A673 (cell line): ENCODE results near the gene KLHDC9. TPM values are rescaled to one million over a fixed set of nuclear protein-coding genes. Genes with fewer than 3 reads are reported as not detected.

ENCODE experiments used
- BruUV-seq: library from RNA; stranded (reverse); fragments of 400-500 nt; replicated peaks from 2 replicates; lab custom pipeline; 2021; lab: Mats Ljungman, UMichigan
- CTCF ChIA-PET: fragments of 300-600 bp; sonication (Branson Sonifier 250); formaldehyde crosslinking; loops from one replicate; lab custom pipeline; 2022; ENCODE audit warnings: antibody characterized with exemption; lab: Charles Lee
- POLR2A ChIA-PET: fragments of 300-600 bp; sonication (Branson Sonifier 250); formaldehyde crosslinking; loops from one replicate; lab custom pipeline; 2022; ENCODE audit warnings: antibody characterized with exemption; ENCODE audit not compliant: low non-redundant PET; lab: Charles Lee
- DNase-seq: peaks from one replicate; pipeline ENCODE4 v3.0.0-alpha.2; 2015; ENCODE audit warnings: low spot score
- H3K27ac ChIP-seq: fragments of 200-600 bp; sonication (generic); 2 replicates; pipeline ENCODE4 v1.5.1; 2016; ENCODE audit warnings: mixed run types, low read depth, mild to moderate bottlenecking, mixed read lengths, antibody characterized with exemption, low read length; ENCODE audit not compliant: poor library complexity, severe bottlenecking
- H3K27me3 ChIP-seq: fragments of 200-600 bp; sonication (generic); replicated peaks from 2 replicates; pipeline ENCODE4 v1.6.1; 2017; ENCODE audit warnings: mixed run types, low read depth, mild to moderate bottlenecking, mixed read lengths, antibody characterized with exemption, low read length; ENCODE audit not compliant: insufficient read depth, poor library complexity
- H3K36me3 ChIP-seq: fragments of 200-600 bp; sonication (generic); 2 replicates; pipeline ENCODE4 v1.6.1; 2016; ENCODE audit warnings: mixed run types, mild to moderate bottlenecking, mixed read lengths, antibody characterized with exemption, low read length; ENCODE audit not compliant: insufficient read depth, poor library complexity, severe bottlenecking
- H3K4me1 ChIP-seq: fragments of 200-600 bp; sonication (generic); 2 replicates; pipeline ENCODE4 v1.6.1; 2017; ENCODE audit warnings: mixed run types, mild to moderate bottlenecking, mixed read lengths, antibody characterized with exemption, low read length; ENCODE audit not compliant: insufficient read depth, poor library complexity, severe bottlenecking
- H3K4me3 ChIP-seq: fragments of 200-600 bp; sonication (generic); 2 replicates; pipeline ENCODE4 v1.5.1; 2016; ENCODE audit warnings: low read depth, mixed run types, mild to moderate bottlenecking, mixed read lengths, low read length; ENCODE audit not compliant: poor library complexity, severe bottlenecking
- H3K9me3 ChIP-seq: fragments of 200-600 bp; sonication (generic); 2 replicates; pipeline ENCODE4 v1.6.1; 2016; ENCODE audit warnings: mixed run types, low read depth, mild to moderate bottlenecking, mixed read lengths, antibody characterized with exemption, low read length; ENCODE audit not compliant: poor library complexity, severe bottlenecking
- EZH2 ChIP-seq: fragments of 200-600 bp; sonication (generic); IDR thresholded peaks from 2 replicates; pipeline ENCODE4 v1.6.1; 2017; ENCODE audit warnings: borderline replicate concordance, low read depth, mild to moderate bottlenecking, mixed read lengths, antibody characterized with exemption, low read length; ENCODE audit not compliant: poor library complexity, severe bottlenecking
- intact Hi-C: fragments of 100-400 bp; cut with micrococcal nuclease; formaldehyde crosslinking; loops from one replicate; pipeline ENCODE4 v1.10.0; 2022; ENCODE audit not compliant: unreplicated experiment
- total RNA-seq: library from RNA; stranded (reverse); gene quantifications from 2 replicates; pipeline ENCODE4 v1.2.3, GENCODE V29; 2021
- TF ChIP-seq, protein P1 (sequence below): fragments of 300-800, 200-600 bp; sonication (generic); conservative IDR thresholded peaks from 2 replicates; pipeline ENCODE4 v1.5.1; 2017; ENCODE audit warnings: low read depth, mild to moderate bottlenecking, antibody characterized with exemption, low read length, moderate library complexity, mixed read lengths

KLHDC9 gene
- total RNA-seq, 1 experiment from 2014 or later: 1.7 TPM

DNA sequence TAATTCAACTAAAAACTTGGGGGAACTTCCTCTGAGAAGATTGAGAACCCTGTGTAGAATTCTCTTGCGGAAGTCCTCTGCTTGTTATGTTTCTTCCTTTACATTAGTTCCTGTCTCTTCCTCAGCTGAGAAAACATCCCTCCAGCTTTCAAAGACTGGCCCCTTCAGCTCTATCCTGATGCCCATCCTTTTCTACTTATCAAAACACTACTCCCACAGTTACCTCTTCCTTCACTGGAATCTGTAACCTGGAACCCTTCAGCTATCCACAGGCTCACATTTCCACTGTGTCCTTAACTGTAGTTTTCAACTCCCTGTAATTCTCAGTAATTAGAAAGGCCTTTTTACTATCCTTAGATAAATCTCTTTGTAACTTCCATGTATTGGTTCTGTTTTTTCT, 40.3 kb downstream of the KLHDC9 start:
- Histone ChIP-seq H3K27ac (no peak overlapping the region), H3K36me3 (no peaks in the 10 kb centered on the region), H3K9me3 (no peaks in the 10 kb centered on the region), H3K4me1 (peaks cover 4% of the 10 kb centered on the region), H3K4me3 (no peak overlapping the region), H3K27me3 (no peaks in the 10 kb centered on the region)
- CTCF ChIA-PET: no interaction called here
- intact Hi-C loops: loop anchor here (2.0 kb wide), 1 partner anchor 142 kb away; no protein-coding TSS in a partner anchor
- BruUV-seq: no TSS peak
- POLR2A ChIA-PET: no interaction called here
- no peak for DNase-seq
- TF ChIP-seq EZH2: no peak
- TF ChIP-seq, protein P1, sequence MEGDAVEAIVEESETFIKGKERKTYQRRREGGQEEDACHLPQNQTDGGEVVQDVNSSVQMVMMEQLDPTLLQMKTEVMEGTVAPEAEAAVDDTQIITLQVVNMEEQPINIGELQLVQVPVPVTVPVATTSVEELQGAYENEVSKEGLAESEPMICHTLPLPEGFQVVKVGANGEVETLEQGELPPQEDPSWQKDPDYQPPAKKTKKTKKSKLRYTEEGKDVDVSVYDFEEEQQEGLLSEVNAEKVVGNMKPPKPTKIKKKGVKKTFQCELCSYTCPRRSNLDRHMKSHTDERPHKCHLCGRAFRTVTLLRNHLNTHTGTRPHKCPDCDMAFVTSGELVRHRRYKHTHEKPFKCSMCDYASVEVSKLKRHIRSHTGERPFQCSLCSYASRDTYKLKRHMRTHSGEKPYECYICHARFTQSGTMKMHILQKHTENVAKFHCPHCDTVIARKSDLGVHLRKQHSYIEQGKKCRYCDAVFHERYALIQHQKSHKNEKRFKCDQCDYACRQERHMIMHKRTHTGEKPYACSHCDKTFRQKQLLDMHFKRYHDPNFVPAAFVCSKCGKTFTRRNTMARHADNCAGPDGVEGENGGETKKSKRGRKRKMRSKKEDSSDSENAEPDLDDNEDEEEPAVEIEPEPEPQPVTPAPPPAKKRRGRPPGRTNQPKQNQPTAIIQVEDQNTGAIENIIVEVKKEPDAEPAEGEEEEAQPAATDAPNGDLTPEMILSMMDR: no peak

- Histone ChIP-seq H3K27me3 (no peaks in the 10 kb centered on the region), H3K4me3 (no peak overlapping the region), H3K27ac (no peak overlapping the region), H3K9me3 (no peaks in the 10 kb centered on the region), H3K36me3 (no peaks in the 10 kb centered on the region), H3K4me1 (no peaks in the 10 kb centered on the region)
- intact Hi-C loops: loop anchor here (2.0 to 5.0 kb wide), 2 partner anchors 143 to 412 kb away; no protein-coding TSS in a partner anchor
- TF ChIP-seq, protein P1: peak; percentile 67
- no peak for TF ChIP-seq EZH2
- no TSS peak for BruUV-seq
- DNase-seq: peak; percentile 69
- POLR2A ChIA-PET: no interaction called here
- CTCF ChIA-PET: interaction anchor here (0.8 kb wide), 1 partner anchor 42 kb away, joined by 3 read pairs; the partner anchor contains the start of gene KLHDC9
These were observed 41.6 kb downstream of the KLHDC9 start for GRCh38 chr1:161139766-161140165.

GRCh38 chr1:161140755-161141400, 42.7 kb downstream of the KLHDC9 start:
- TF ChIP-seq, protein P1: no peak
- no peak for TF ChIP-seq EZH2
- Histone ChIP-seq H3K4me1 (no peaks in the 10 kb centered on the region), H3K9me3 (no peaks in the 10 kb centered on the region), H3K27me3 (no peaks in the 10 kb centered on the region), H3K27ac (no peak overlapping the region), H3K4me3 (no peak overlapping the region), H3K36me3 (no peaks in the 10 kb centered on the region)
- BruUV-seq: no TSS peak
- POLR2A ChIA-PET: no interaction called here
- no peak for DNase-seq
- CTCF ChIA-PET: interaction anchor here (0.6 kb wide), 1 partner anchor 166 kb away, joined by 3 read pairs; no protein-coding TSS in a partner anchor
- intact Hi-C loops: loop anchor here (5.0 kb wide), 1 partner anchor 414 kb away; no protein-coding TSS in a partner anchor
